HG03064 (cell line): Measurements from ENCODE around the gene CDK10.

Source experiments
- ATAC-seq: cut with Tn5 transposase; IDR thresholded peaks from one replicate; pipeline ENCODE4 v1.9.1; 2021; ENCODE audit warnings: low read depth; ENCODE audit not compliant: unreplicated experiment

The CDK10 gene

DNA sequence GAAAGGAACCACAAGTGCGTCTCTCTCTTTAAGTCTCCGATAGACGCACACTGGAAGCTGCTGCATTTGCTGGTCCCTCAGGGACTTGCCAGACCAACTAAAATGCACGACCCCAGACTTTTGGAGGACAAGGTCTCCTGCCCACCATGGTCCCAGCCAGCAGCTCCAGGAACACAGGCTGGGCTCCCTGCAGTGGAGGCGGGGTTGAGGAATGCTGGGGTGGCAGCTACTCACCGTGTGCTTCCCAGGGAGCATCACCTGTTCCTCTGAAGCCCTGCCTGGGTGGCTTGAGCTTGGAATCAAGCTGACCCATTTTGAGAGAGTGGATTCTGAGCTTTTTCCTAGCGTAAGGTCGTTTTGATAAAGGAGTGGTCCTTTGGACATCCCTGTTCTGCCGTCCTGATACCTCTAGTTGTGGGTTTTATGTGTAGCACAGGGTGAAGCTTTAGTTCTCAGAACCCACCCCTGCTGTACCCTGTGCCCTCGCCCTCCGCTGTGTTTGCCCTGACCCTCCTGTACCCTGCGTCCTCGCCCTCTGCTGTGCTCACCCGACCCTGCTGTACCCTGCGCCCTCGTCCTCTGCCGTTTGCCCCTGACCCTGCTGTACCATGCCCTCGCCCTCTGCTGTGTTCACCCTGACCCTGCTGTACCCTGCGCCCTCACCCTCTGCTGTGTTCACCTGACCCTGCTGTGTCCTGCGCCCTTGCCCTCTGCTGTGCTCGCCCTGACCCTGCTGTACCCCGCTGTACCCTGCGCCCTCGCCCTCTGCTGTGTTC is 45.8 kb downstream of the CDK10 start:
- no peak for ATAC-seq

DNA sequence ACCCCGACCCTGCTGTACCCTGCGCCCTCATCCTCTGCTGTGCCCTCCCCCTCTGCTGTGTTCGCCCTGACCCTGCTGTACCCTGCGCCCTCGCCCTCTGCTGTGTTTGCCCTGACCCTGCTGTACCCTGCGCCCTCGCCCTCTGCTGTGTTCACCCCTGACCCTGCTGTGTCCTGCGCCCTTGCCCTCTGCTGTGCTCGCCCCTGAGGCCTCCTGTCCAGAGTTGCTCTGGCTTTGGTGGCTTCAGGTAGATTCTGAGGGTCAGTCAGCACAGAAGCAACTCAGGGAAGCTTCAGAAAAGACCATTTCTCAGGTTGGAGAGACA is 46.4 kb downstream of the CDK10 start:
- no peak for ATAC-seq

DNA sequence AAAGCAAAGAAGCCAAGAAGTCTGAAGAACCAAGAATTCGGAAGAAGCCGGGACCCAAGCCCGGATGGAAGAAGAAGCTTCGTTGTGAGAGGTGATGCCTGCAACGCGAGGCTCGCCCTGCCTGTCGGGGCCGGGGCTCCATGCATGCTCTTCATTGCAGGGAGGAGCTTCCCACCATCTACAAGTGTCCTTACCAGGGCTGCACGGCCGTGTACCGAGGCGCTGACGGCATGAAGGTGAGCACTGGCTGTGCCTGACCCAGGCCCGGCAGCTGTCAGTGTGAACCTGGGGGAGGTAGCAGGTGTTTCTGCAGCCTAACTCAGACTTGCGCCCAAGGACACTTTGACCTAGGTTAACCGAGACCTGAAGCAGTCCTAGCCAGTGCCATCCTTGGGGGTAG is 46.8 kb downstream of the CDK10 start:
- no peak for ATAC-seq

DNA sequence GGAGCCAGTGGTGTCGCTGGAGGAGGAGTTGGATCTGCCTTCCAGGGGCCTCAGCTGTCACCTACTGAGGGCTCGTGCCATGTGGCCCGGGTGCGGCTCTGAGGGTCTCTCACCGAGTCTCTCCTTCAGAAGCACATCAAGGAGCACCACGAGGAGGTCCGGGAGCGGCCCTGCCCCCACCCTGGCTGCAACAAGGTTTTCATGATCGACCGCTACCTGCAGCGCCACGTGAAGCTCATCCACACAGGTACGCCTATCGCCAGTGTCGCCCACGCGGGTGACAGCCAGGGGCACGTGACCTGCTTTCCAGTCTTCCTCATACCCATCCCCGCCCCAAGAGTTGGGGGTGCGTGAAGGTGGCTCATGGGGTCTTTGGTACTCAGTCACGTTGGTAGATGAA is 47.3 kb downstream of the CDK10 start:
- no peak for ATAC-seq

DNA sequence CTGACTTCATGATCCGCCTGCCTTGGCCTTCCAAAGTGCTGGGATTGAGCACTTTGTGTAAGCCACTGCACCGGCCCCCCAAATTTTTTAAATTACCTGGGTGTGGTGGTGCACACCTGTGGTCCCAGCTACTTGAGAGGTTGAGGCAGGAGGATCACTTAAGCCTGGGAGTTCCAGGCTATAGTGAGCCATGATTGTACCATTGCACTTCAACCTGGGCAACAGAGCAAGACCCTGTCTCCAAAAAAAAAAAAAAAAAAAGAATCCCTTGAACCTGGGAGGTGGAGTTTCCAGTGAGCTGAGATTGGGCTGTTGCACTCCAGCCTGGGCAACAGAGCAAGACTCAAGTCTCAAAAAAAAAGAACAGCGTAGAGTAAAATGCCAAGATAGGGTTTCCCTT is 50.1 kb downstream of the CDK10 start:
- ATAC-seq: no peak

DNA sequence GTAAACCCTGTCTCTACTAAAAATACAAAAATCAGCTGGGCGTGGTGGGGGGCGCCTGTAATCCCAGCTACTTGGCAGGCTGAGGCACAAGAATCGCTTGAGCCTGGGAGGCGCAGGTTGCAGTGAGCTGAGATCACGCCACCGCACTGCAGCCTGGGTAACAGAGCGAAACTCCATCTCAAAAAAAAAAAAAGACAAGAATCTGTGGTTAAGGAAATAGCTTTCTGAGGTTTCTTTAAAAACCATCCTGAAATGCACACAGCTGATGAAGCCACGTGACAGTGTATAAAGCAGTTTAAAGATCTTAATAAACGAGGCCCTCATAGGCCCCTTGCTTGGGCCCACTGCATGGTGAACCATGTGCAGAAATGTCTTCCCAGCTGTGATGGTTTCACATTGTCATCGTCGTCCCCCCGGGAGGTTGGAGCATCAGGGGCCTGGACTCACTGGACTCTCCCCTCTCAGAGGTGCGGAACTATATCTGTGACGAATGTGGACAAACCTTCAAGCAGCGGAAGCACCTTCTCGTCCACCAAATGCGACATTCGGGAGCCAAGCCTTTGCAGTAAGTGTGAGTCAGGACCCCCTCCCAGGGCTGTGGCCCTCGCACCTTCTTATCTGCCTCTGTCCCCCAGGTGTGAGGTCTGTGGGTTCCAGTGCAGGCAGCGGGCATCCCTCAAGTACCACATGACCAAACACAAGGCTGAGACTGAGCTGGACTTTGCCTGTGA is 51.0 kb downstream of the CDK10 start:
- ATAC-seq: no peak

DNA sequence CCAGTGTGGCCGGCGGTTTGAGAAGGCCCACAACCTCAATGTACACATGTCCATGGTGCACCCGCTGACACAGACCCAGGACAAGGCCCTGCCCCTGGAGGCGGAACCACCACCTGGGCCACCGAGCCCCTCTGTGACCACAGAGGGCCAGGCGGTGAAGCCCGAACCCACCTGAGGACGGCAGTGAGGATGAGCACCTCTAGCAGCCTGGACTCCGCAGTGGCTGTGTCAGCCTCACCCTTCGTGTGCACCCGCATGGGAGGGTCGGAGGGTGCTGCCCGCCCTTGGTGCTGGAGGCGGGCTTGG is 51.5 kb downstream of the CDK10 start:
- ATAC-seq: no peak

DNA sequence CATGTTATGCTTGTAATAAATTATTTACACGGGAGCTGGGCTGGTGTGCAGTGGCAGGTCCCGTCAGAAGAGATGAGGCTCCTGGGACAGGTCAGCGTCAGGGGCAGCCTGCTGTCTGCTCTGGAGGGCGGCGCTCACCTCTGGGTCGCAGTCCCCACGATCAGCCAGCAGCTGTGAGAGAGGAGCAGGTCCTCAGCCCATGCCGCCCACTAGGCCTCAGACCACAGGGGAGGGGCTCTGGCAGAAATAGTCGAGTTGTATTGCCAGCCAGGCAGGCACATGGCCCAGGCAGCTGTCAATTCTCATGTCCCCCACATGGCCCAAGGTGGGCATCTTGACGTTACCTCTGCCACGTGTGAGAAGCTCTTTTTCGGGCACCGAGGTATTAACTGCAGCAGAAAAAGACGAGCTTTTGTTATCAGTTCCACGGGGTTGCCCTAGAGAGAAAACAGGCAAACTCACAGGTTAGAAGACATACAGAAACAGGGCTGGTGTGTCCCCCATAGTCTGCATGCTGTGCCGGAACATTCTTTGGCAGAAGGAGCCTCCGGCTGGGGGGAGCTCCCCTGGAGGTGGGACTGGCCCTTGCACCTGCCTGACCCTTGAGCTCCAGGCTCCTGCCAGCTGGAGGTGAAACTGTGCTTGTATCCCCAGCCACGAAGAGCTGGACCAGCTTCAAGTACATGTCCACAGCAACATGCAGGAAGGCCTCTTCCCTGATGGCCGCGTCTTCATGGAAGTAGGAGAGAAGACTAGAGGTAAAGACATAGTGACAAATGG is 52.2 kb downstream of the CDK10 start:
- no peak for ATAC-seq

DNA sequence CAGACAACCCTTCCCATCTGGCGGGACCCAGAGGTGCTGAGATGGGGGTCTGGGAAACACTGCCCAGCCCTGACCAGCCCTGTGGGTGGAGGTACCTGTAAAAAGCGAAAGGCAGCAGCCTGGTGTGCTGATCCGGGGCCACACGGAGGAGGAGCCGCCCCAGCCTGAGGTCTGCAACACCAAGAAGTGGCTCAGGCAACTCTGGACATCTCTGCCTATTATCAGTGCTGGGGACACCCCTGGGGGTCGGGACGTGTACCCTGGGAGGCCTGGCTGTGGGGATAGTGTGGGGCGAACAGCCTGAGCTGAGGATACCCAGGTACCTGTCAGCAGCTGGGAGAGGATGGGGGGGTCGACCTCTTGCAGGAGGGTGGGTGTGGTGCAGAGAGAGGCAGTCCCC is 52.9 kb downstream of the CDK10 start:
- ATAC-seq: no peak

DNA sequence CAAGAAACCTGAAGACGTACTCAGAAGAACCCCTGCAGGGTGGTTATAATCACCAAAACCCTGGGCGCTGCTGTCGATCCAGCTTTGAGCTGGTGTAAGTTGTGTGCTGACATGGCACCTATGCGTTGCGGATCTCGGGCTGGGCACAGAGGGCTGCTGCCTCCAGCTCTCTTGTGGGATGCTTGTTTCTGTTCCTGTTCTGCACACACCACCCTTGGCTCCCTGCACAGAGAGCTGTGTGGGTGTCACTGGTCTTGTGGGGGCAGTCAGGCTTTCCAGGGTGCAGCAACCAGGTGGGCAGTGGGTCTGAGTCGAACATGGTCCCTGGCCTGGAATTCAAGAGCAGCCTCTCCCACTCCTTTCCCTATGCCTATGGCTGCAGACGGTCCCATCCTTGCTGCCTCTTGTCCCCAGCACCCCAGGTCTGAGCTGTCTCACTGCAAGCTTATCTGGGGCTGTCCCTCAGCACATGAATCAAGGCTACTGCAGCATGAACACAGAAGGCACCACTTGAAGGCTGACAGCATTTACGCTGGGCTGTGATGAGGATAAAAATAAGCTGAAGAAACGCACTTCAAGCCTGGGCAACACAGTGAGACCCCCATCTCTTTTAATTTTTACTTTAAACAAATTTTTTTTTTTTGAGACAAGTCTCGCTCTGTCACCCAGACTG is 55.0 kb downstream of the CDK10 start:
- no peak for ATAC-seq

DNA sequence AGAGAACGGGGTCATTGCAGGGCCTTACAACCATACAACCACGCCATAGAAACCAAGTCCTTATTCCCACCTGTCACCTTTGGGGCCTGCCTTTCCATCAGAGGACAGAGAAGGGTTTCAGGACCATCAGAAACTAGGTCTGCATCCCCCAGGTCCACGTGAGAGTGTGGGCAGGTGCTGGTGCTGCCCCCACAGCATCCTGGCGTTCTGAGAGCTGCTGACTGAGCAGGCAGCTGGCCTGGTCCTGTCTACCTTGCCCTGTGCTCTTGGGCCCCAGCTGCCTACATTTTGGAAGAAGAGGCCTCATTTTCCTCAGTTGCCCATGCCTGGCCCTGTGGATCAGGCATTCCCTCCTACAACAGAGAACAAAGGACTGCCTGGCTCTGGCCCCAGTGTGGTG is 56.5 kb downstream of the CDK10 start:
- no peak for ATAC-seq

DNA sequence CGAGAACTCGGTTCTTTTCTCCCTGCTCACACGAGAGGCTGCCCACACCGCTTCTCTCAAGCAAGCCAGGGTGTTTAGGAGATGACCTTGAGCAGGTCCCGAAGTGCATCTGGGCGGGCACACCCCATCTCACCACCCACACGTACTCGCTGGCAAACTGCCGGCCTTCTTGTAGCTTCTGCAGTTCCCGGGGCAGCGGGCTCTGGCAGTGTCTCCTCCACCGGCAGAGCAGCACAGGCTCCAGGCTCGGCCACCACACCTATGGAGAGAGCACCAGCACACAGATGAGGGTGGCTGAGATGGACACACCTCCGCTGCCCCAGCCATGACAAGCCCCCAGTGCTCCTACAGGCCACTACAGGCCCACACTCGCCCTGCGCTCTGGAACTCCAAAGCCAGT is 58.3 kb downstream of the CDK10 start:
- ATAC-seq: no peak
